GM21723 (cell line): ENCODE results near the gene AHNAK2.

Experiments
- ATAC-seq: cut with Tn5 transposase; IDR thresholded peaks from one replicate; pipeline ENCODE4 v1.9.1; 2021; ENCODE audit warnings: mild to moderate bottlenecking, moderate library complexity; ENCODE audit not compliant: unreplicated experiment

Gene AHNAK2

GRCh38 chr14:104973385-104974145 lies 4.6 kb downstream of the AHNAK2 start:
- no peak for ATAC-seq

GRCh38 chr14:104973135-104973384 lies 5.1 kb downstream of the AHNAK2 start:
- no peak for ATAC-seq

GRCh38 chr14:104972301-104973134 lies 5.7 kb downstream of the AHNAK2 start:
- no peak for ATAC-seq

GRCh38 chr14:104971447-104972240 lies 6.5 kb downstream of the AHNAK2 start:
- ATAC-seq, result no peak

- no peak for ATAC-seq
These were observed 7.7 kb downstream of the AHNAK2 start for GRCh38 chr14:104970231-104971068.

- ATAC-seq, result no peak
These were observed 8.4 kb downstream of the AHNAK2 start for GRCh38 chr14:104969741-104970230.

- ATAC-seq, result no peak
These were observed 9.4 kb downstream of the AHNAK2 start for GRCh38 chr14:104968541-104969401.

GRCh38 chr14:104968153-104968527 lies 10.0 kb downstream of the AHNAK2 start:
- no peak for ATAC-seq

- no peak for ATAC-seq
These were observed 10.6 kb downstream of the AHNAK2 start for GRCh38 chr14:104967386-104968152.

- no peak for ATAC-seq
These were observed 11.2 kb downstream of the AHNAK2 start for GRCh38 chr14:104966981-104967385.

GRCh38 chr14:104966261-104966865 lies 11.8 kb downstream of the AHNAK2 start:
- no peak for ATAC-seq

GRCh38 chr14:104965561-104966231 lies 12.5 kb downstream of the AHNAK2 start:
- ATAC-seq, result no peak

- no peak for ATAC-seq
These were observed 13.6 kb downstream of the AHNAK2 start for GRCh38 chr14:104964546-104964945.

- ATAC-seq, result no peak
These were observed 20.7 kb downstream of the AHNAK2 start for GRCh38 chr14:104957146-104958113.

GRCh38 chr14:104956290-104956890 lies 21.8 kb downstream of the AHNAK2 start:
- no peak for ATAC-seq

GRCh38 chr14:104955396-104955770 lies 22.8 kb downstream of the AHNAK2 start:
- ATAC-seq, result no peak
